Retinal pigment epithelial cell (primary cell): ENCODE measurements around the gene MSI2.

Experiments used
- DNase-seq: peaks from one replicate; pipeline ENCODE4 v3.0.0-alpha.2; 2010; ENCODE audit warnings: low read depth
- H3K4me3 ChIP-seq: 2 replicates; pipeline ENCODE4 v1.5.1; 2011; ENCODE audit warnings: mild to moderate bottlenecking, low read length, control low read depth, moderate library complexity
- TF ChIP-seq, protein P1 (sequence below): conservative IDR thresholded peaks from 2 replicates; pipeline ENCODE4 v1.5.1; 2011; ENCODE audit warnings: low read depth, low read length, control low read depth, inconsistent platforms

Gene MSI2

DNA sequence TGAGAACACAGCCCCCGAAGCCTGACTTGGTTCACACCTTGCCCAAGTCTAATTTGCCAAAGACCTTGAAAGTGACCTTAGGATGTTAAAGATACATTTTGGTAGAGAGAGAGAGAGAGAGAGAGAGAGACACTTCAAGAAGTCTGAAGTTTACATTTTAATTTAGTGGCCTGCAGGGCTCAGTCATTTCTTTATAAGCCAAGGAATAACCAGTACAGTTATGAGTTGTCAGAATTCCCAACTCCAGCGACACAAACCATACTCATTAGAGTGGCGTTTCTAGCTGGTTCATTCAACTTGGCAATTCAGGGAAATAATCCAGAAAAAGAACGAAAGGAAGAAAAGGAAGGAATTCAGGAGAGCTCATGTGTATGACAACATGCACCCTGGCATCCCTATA is 284.7 kb downstream of the MSI2 start:
- TF ChIP-seq, protein P1, sequence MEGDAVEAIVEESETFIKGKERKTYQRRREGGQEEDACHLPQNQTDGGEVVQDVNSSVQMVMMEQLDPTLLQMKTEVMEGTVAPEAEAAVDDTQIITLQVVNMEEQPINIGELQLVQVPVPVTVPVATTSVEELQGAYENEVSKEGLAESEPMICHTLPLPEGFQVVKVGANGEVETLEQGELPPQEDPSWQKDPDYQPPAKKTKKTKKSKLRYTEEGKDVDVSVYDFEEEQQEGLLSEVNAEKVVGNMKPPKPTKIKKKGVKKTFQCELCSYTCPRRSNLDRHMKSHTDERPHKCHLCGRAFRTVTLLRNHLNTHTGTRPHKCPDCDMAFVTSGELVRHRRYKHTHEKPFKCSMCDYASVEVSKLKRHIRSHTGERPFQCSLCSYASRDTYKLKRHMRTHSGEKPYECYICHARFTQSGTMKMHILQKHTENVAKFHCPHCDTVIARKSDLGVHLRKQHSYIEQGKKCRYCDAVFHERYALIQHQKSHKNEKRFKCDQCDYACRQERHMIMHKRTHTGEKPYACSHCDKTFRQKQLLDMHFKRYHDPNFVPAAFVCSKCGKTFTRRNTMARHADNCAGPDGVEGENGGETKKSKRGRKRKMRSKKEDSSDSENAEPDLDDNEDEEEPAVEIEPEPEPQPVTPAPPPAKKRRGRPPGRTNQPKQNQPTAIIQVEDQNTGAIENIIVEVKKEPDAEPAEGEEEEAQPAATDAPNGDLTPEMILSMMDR, result no peak
- no peak for DNase-seq
- H3K4me3 ChIP-seq, result no peak overlapping the region

DNA sequence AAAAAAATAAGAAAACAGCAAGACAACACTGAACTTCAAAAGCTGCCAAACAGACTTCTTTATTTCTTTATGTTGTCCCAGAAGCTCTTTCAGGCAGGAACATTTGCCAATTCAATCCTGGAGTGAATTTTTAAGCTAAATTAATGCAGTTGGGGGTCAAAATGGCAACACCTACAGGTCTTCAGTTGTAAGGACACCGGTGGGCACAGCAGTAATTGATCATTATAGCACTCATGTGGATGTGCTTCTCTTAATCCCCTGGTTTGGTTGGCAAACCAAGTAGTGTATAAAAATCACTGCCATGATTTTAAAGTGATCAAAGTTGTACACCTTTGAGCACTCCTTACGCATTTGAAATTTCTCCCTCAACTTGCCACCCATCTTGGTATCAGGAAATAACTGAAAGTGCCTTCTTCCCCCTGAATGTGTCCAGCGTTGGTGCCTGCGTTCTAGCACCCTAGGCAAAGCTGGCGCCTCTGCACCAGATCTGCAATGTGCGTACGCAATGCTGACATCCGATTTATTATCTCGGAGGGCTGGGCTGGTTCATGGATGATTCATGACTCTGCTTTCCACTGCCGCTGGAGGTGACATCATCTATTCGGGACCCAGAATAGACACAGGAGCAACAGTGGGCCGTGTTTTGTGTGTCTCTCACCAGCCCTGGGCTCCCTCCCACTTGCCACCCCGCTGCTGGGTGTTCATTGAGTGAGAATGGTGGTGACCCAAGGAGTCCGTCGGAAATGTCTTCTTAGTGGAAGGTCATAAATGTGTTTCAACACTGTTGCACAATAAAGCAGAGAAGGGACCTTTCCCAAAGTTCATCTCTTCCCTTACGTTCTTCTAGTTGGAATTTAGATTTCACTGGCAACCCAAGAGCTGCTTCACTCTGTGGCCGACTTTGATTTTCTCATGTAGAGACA is 285.4 kb downstream of the MSI2 start:
- TF ChIP-seq, protein P1, result no peak
- no peak overlapping the region for H3K4me3 ChIP-seq
- DNase-seq, result no peak

DNA sequence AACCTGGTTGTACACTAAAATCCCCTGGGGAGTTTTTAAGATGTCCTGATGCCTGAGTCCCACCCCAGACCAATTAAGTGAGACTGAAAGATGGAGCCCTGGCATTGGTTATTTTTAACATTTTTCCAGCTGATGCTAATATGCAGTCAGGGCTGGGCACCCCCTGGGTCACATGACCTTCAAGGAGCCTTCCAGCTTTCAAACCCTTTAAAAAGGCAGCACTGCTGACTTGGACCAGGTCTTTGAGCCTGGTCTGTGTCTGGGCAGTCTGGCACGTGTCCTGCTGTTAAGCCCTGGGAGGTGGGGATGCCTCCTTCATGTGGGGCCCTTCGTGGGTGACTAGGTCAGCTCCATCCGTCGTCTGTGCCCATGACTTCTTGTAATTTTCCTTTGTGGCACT is 286.2 kb downstream of the MSI2 start:
- DNase-seq, result no peak
- no peak overlapping the region for H3K4me3 ChIP-seq
- TF ChIP-seq, protein P1, result no peak

DNA sequence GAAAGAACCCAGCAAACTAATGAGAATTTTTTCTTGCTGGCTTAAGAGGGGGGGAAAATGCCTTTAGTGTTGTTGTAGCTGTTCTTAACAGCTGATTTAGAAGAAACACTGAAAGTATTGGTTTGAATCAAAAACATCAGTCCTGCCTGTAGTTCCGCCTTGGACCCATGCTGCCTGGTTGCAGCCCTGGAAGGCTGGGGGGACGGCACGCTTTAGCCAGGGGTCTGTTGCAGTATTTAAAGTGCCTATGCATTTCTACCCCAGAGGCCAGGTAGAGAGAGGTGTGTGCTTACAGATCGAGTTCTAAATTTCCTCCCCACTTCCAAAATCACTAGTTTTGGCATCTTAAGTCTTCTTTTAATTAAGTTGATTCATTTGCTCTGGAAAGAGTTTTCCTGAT is 286.9 kb downstream of the MSI2 start:
- no peak for DNase-seq
- no peak overlapping the region for H3K4me3 ChIP-seq
- TF ChIP-seq, protein P1, result no peak

DNA sequence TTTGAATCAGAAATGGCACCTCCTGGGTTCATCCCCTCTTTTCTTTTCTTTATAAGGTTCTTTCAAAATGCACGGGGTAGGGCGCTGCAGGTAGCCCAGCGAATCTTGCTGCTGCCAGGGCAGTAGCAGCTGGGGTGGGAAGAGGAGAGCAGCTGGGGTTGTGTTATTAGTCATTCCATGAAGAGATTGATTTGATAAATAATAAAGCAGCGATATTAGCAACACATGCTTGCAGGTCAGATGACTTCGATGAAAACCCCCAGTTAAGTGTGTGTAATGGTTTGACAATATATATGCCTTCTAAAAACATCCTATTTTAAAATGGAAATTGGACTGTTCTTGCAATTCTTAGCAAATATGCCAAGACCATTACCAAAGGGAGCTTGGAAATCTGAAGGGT is 288.1 kb downstream of the MSI2 start:
- TF ChIP-seq, protein P1, result no peak
- DNase-seq, result no peak

DNA sequence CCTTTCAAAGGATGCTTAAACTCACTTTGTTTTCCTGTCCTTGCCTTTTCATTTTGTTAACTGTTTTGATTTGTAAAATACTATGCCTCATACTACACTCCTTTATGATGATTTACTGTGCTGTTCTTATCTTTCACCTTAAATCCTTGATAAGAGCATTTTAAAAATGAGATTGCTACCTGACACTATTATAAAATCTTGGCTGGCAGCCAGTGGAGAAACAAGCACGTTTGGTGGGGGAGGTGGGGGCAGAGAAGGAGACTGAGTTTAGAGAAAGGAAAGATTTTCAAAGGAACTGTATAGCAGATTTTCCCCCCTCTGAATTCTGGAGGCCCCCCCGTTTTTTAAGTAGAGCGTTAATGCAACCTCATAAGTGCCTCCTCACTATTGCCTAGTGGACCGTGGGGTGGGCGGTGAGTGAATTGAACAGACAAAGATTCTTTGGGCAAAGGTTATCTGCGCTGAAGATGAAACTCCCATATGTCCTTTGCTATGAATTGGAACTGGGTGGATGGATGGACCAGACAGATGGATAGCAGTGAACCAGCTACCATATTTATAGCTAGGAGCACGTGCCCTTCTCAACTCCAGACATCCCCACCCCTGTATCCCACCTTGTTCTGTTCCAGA is 288.6 kb downstream of the MSI2 start:
- H3K4me3 ChIP-seq, result no peak overlapping the region
- TF ChIP-seq, protein P1, result no peak
- DNase-seq, result no peak

More for the DNA sequence above, 288.1 kb downstream of the MSI2 start:
- no peak overlapping the region for H3K4me3 ChIP-seq
